HEK293 (cell line): ENCODE measurements around the gene CD40LG.

Source experiments
- ZNF169 ChIP-seq: fragments of 450-650 bp; formaldehyde crosslinking; IDR thresholded peaks from 2 replicates; pipeline ENCODE4 v1.5.1; 2016; ENCODE audit warnings: missing biosample characterization, missing genetic modification characterization
- TF ChIP-seq, protein P1 (sequence below): fragments of 450-650 bp; formaldehyde crosslinking; IDR thresholded peaks from 2 replicates; pipeline ENCODE4 v1.5.1; 2016; ENCODE audit warnings: missing biosample characterization, missing genetic modification characterization

DNA sequence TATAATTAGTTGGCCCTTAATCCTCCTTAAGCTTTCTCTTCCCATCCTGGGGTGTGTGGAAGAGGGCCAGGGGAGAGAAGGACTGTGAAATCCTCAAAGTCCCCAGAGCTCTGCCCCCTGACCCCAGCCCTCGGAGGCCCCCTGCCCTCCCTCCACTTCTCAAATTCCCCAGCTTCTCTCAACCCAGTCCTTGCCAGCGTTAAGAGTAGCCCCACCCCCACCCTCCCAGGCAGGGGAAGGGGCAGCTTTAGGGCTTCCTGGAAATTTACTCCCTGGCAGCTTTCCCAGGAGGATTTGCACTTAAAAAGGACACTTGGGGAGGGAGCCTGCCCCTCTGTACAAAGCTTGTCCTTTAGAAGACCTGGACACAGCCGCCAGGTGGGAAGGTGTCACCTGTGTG lies 11.8 kb upstream of the CD40LG start:
- TF ChIP-seq, protein P1, sequence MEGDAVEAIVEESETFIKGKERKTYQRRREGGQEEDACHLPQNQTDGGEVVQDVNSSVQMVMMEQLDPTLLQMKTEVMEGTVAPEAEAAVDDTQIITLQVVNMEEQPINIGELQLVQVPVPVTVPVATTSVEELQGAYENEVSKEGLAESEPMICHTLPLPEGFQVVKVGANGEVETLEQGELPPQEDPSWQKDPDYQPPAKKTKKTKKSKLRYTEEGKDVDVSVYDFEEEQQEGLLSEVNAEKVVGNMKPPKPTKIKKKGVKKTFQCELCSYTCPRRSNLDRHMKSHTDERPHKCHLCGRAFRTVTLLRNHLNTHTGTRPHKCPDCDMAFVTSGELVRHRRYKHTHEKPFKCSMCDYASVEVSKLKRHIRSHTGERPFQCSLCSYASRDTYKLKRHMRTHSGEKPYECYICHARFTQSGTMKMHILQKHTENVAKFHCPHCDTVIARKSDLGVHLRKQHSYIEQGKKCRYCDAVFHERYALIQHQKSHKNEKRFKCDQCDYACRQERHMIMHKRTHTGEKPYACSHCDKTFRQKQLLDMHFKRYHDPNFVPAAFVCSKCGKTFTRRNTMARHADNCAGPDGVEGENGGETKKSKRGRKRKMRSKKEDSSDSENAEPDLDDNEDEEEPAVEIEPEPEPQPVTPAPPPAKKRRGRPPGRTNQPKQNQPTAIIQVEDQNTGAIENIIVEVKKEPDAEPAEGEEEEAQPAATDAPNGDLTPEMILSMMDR (tag by site-specific recombination) = no peak
- TF ChIP-seq ZNF169 (tag by site-specific recombination) = no peak
